GM10248 (cell line): ENCODE data around the gene CAMP.

Source experiments
- CTCF ChIA-PET: fragments of 300-600 bp; sonication (Branson Sonifier 250); formaldehyde crosslinking; extraction: SDS; loops from one replicate; lab custom pipeline; 2021; ENCODE audit warnings: antibody characterized with exemption; lab: Yijun Ruan, JAX
- POLR2A ChIA-PET: fragments of 350-650 bp; sonication (Branson Sonifier 250); formaldehyde crosslinking; extraction: SDS; loops from one replicate; lab custom pipeline; 2020; ENCODE audit warnings: antibody characterized with exemption; lab: Yijun Ruan, JAX
- DNase-seq: peaks from one replicate; pipeline ENCODE4 v3.0.0; 2012; ENCODE audit errors: extremely low spot score
- TF ChIP-seq, protein P1 (sequence below): IDR thresholded peaks from 2 replicates; pipeline ENCODE4 v1.5.1; 2012; ENCODE audit warnings: mild to moderate bottlenecking, low read depth; ENCODE audit errors: extremely low read depth, missing control alignments, control extremely low read depth

The CAMP gene

GRCh38 chr3:48245136-48245535, 21.8 kb downstream of the CAMP start:
- no peak for DNase-seq
- ChIA-PET CTCF (interaction anchor here (0.9 to 2.7 kb wide), 4 partner anchors 9 to 191 kb away, joined by 3 to 7 read pairs (median 6); no protein-coding TSS in a partner anchor), POLR2A (interaction anchor here (0.7 kb wide), 1 partner anchor 14 kb away, joined by 3 read pairs; no protein-coding TSS in a partner anchor)
- TF ChIP-seq, protein P1, sequence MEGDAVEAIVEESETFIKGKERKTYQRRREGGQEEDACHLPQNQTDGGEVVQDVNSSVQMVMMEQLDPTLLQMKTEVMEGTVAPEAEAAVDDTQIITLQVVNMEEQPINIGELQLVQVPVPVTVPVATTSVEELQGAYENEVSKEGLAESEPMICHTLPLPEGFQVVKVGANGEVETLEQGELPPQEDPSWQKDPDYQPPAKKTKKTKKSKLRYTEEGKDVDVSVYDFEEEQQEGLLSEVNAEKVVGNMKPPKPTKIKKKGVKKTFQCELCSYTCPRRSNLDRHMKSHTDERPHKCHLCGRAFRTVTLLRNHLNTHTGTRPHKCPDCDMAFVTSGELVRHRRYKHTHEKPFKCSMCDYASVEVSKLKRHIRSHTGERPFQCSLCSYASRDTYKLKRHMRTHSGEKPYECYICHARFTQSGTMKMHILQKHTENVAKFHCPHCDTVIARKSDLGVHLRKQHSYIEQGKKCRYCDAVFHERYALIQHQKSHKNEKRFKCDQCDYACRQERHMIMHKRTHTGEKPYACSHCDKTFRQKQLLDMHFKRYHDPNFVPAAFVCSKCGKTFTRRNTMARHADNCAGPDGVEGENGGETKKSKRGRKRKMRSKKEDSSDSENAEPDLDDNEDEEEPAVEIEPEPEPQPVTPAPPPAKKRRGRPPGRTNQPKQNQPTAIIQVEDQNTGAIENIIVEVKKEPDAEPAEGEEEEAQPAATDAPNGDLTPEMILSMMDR = no peak

DNA sequence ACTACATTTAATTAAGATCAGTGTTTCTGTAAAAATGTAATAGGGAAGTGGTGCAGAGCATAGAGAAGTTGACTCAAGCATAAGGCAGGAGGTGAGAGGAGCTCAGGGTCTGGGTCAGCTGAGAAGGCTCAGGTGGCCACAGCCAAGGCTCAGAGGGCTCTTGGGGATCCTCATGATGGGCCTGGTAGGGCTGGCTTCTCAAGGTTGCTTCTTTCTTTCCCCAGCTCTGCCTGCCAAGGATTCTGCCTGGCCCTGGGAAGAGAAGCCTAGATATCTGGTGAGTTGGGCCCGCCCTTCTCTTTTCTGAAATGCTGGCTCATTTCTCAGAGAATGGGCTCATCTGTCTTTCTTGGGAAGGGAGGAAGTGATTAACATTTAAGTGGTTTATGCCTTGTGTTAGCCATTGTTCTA, 24.1 kb downstream of the CAMP start:
- DNase-seq = no peak
- TF ChIP-seq, protein P1 = no peak
- ChIA-PET CTCF (interaction anchor here (1.3 to 5.0 kb wide), 3 partner anchors 13 to 189 kb away, joined by 4 to 27 read pairs (median 6); no protein-coding TSS in a partner anchor), POLR2A (no interaction called here)

DNA sequence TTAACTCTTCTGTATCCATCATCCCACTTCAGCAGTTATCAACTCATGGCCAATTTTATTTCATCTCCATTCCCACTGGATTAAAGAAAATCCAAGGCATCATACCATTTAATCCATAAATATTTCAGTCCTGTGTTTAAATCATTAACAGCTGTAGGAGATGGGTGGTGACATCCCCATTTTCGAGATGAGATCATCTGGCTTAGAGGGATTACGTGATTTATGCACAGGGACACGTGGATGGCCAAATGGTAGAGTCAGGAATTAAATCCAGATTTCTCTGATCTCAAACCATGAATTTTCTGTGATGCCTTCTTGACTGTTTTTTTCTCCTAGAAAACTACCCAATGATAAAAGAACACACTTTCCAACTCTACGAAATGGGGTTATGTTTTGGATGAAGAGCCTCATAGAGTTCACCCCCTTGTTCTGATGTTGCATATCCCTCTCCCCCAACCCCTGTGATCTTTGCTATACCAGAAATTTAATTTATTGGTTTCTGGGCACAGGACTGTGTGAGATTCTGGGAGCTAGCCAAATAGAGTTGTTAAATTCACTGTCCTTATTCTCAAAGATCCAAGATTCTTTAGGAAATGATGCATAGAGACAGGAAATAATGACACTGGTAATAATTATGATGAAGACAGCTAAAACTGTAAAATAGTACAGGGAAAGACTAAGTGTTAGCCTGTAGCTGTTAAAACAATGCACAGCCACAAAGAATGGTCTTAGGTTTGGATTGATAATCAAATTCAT, 25.0 kb downstream of the CAMP start:
- DNase-seq = no peak
- ChIA-PET CTCF (interaction anchor here (0.8 to 5.0 kb wide), 8 partner anchors 14 to 188 kb away, joined by 3 to 27 read pairs (median 4); no protein-coding TSS in a partner anchor), POLR2A (no interaction called here)
- TF ChIP-seq, protein P1 = no peak

GRCh38 chr3:48256557-48256956, 33.3 kb downstream of the CAMP start:
- DNase-seq = no peak
- POLR2A ChIA-PET = no interaction called here
- TF ChIP-seq, protein P1 = no peak
- CTCF ChIA-PET = interaction anchor here (6.0 kb wide), 1 partner anchor 13 kb away, joined by 23 read pairs; no protein-coding TSS in a partner anchor

DNA sequence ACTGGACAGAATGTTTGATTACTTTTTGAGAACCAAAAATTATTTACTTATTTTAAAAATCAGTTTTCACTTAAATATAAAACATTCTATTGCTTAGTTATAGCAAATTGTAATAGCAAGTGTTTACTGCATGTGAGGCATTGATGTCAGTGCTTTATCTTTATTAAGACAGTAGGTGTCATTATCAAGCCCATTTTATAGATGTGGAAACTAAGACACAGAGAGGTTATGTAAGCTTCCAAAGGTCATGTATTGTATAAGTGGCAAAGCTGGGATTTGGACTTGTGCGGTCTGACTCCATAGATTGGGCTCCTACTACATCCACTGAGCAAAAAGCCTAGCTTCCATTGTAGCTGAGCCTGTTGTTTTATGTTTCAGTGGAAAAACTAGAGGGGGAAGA, 35.2 kb downstream of the CAMP start:
- TF ChIP-seq, protein P1 = no peak
- DNase-seq = no peak
- POLR2A ChIA-PET = interaction anchor here (0.5 kb wide), 1 partner anchor 210 kb away, joined by 3 read pairs; no protein-coding TSS in a partner anchor
- CTCF ChIA-PET = interaction anchor here (1.4 to 1.7 kb wide), 3 partner anchors 15 to 178 kb away, joined by 5 to 8 read pairs (median 6); no protein-coding TSS in a partner anchor

DNA sequence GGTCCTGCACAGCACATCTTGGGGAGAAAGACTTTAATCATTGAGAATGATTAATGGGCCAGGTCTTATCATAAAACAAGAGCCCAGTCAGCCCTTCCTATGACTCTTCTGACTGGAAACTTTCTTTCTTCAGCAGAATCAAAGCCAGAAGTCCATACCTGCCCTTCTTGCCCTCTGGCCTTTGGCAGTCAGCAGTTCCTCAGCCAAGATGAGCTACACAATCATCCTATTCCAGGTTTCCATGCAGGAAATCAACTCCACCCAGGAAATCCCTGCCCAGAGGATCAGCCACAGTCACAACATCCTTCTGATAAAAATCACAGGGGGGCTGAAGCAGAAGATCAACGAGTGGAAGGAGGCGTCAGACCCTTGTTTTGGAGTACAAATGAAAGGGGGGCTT, 44.5 kb downstream of the CAMP start:
- CTCF ChIA-PET = interaction anchor here (0.9 to 14.0 kb wide), 8 partner anchors 10 to 367 kb away, joined by 3 to 308 read pairs (median 7); partner anchors contain the start of genes SLC26A6 and ZNF589
- POLR2A ChIA-PET = interaction anchor here (0.6 kb wide), 1 partner anchor 62 kb away, joined by 3 read pairs; no protein-coding TSS in a partner anchor

More for the DNA sequence above, 44.5 kb downstream of the CAMP start:
- DNase-seq = no peak
- TF ChIP-seq, protein P1 = no peak
